ENCODE measurements around the gene BNC1.

GRCh38 chr15:83207660-83208366 is 76.7 kb downstream of the BNC1 start, which contains the start of gene HDGFL3:
- TF ChIP-seq, protein P1, sequence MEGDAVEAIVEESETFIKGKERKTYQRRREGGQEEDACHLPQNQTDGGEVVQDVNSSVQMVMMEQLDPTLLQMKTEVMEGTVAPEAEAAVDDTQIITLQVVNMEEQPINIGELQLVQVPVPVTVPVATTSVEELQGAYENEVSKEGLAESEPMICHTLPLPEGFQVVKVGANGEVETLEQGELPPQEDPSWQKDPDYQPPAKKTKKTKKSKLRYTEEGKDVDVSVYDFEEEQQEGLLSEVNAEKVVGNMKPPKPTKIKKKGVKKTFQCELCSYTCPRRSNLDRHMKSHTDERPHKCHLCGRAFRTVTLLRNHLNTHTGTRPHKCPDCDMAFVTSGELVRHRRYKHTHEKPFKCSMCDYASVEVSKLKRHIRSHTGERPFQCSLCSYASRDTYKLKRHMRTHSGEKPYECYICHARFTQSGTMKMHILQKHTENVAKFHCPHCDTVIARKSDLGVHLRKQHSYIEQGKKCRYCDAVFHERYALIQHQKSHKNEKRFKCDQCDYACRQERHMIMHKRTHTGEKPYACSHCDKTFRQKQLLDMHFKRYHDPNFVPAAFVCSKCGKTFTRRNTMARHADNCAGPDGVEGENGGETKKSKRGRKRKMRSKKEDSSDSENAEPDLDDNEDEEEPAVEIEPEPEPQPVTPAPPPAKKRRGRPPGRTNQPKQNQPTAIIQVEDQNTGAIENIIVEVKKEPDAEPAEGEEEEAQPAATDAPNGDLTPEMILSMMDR (IDR thresholded peaks at IDR 0.05), result no peak
- TF ChIP-seq POLR2A (IDR thresholded peaks at IDR 0.05), result no peak
